Kidney (tissue), 14 donors: ENCODE data around the gene RWDD1. TPM values are rescaled to one million over a fixed set of nuclear protein-coding genes. Genes with fewer than 3 reads are reported as not detected.

Source experiments
- DNase-seq, 5 donors: peaks; one replicate each; pipeline ENCODE4 v3.0.0-alpha.2; 2013 to 2020
- FAIRE-seq: peaks from 2 replicates; lab custom pipeline; 2012; peaks lifted over from hg19 to GRCh38; lab: Jason Lieb, UNC
- H3K27ac ChIP-seq, 2 donors: one replicate each; pipeline ENCODE4 v1.7.0; 2013; ENCODE audit warnings: low read depth in 2 of 2, low read length in 2 of 2, inconsistent platforms in 1 of 2
- H3K27me3 ChIP-seq: one replicate; pipeline ENCODE4 v1.7.1; 2013; ENCODE audit warnings: low read length, inconsistent platforms; ENCODE audit not compliant: control insufficient read depth, insufficient read depth
- H3K36me3 ChIP-seq, 3 donors: one replicate each; pipeline versions ENCODE4 v1.7.0 to v1.7.1; 2013; ENCODE audit warnings: low read length in 3 of 3, control low read depth in 1 of 3, inconsistent platforms in 1 of 3; ENCODE audit not compliant: insufficient read depth in 3 of 3, control insufficient read depth in 2 of 3
- H3K4me1 ChIP-seq, 3 donors: one replicate each; pipeline versions ENCODE4 v1.7.0 to v1.7.1; 2013; ENCODE audit warnings: low read length in 3 of 3, inconsistent platforms in 1 of 3, low read depth in 1 of 3; ENCODE audit not compliant: control insufficient read depth in 2 of 3, insufficient read depth in 2 of 3
- H3K4me3 ChIP-seq, 3 donors: one replicate each; pipeline versions ENCODE4 v1.7.0 to v1.8.1; 2013; ENCODE audit warnings: low read length in 3 of 3, control low read depth in 1 of 3, inconsistent platforms in 1 of 3
- H3K9ac ChIP-seq, 3 donors: one replicate each; pipeline versions ENCODE4 v1.7.0 to v1.7.1; 2013; ENCODE audit warnings: low read length in 3 of 3, control low read depth in 1 of 3, inconsistent platforms in 1 of 3
- H3K9me3 ChIP-seq, 3 donors: one replicate each; pipeline versions ENCODE4 v1.7.0 to v1.7.1; 2013; ENCODE audit warnings: low read length in 3 of 3, control low read depth in 1 of 3, inconsistent platforms in 1 of 3; ENCODE audit not compliant: control insufficient read depth in 2 of 3, insufficient read depth in 1 of 3
- CTCF ChIP-seq: IDR thresholded peaks from 3 replicates; pipeline ENCODE4 v1.5.1; 2012; ENCODE audit warnings: mild to moderate bottlenecking, moderate library complexity, borderline replicate concordance; ENCODE audit not compliant: insufficient read depth; ENCODE audit errors: extremely low read depth
- intact Hi-C: fragments of 100-400 bp; cut with DNase I; formaldehyde crosslinking; loops from one replicate; pipeline ENCODE4 v1.11.1; 2022
- polyA plus RNA-seq: library from polyadenylated mRNA; stranded (reverse); fragments of 350-450 nt; fragmentation: Illumina TruSeq; extraction: RNeasy Lipid Tissue Mini Kit (QIAGEN cat#74804); gene quantifications from one replicate; pipeline ENCODE4 v1.2.3, GENCODE V29; 2014; ENCODE audit warnings: low read depth, low replicate concordance; ENCODE audit not compliant: insufficient read depth
- total RNA-seq: library from RNA; stranded (reverse); fragmentation: NEBNext Ultra II Directional; extraction: Animal tissue kit (Norgen Biotek cat#: 25700); gene quantifications from one replicate; pipeline ENCODE4 v1.2.1, GENCODE V29; 2021
- donor health status: control.
- donor health status: control.
- donor health status: control.
- donor health status: control.
- donor health status: control.
- donor health status: DM: yes; HTN: yes; CAD: no.
- donor health status: Normal renal cell carcinoma (clear cell type).

RWDD1 gene
- total and polyA plus RNA-seq, 2 donors from 2014 or later = 39.3 to 84.1 TPM

GRCh38 chr6:116556065-116556464, 15.2 kb upstream of the RWDD1 start:
- DNase-seq = no peak
- no peak for TF ChIP-seq CTCF
- H3K9me3 ChIP-seq = no peaks in the 10 kb centered on the region
- H3K4me3 ChIP-seq = no peak overlapping the region
- H3K27ac ChIP-seq = no peak overlapping the region
- H3K4me1 ChIP-seq = peaks cover 0 to 12% (median 3%) of the 10 kb centered on the region in 3 donors
- H3K27me3 ChIP-seq = no peaks in the 10 kb centered on the region
- no peak for FAIRE-seq
- H3K36me3 ChIP-seq = no peaks in the 10 kb centered on the region
- intact Hi-C loops = no loop called here
- no peak overlapping the region for H3K9ac ChIP-seq

- no peak for FAIRE-seq
Observed at GRCh38 chr6:116556814-116557415, 14.4 kb upstream of the RWDD1 start.

GRCh38 chr6:116557893-116558292, 13.4 kb upstream of the RWDD1 start:
- FAIRE-seq (no peak), DNase-seq (peak in 2 of 5 donors; percentile 43 to 76)
- peaks cover 0 to 14% (median 3%) of the 10 kb centered on the region in 3 donors for H3K4me1 ChIP-seq
- H3K9ac ChIP-seq = no peak overlapping the region
- no peaks in the 10 kb centered on the region for H3K9me3 ChIP-seq
- no peaks in the 10 kb centered on the region for H3K36me3 ChIP-seq
- H3K4me3 ChIP-seq = no peak overlapping the region
- no peaks in the 10 kb centered on the region for H3K27me3 ChIP-seq
- no peak overlapping the region for H3K27ac ChIP-seq
- intact Hi-C loops = no loop called here
- TF ChIP-seq CTCF = no peak

More at GRCh38 chr6:116556814-116557415, 14.4 kb upstream of the RWDD1 start:
- DNase-seq = no peak
- H3K4me3 ChIP-seq = no peak overlapping the region
- no peak for TF ChIP-seq CTCF
- H3K27ac ChIP-seq = no peak overlapping the region
- H3K9me3 ChIP-seq = no peaks in the 10 kb centered on the region
- no peaks in the 10 kb centered on the region for H3K36me3 ChIP-seq
- H3K4me1 ChIP-seq = peaks cover 0 to 14% (median 3%) of the 10 kb centered on the region in 3 donors
- H3K9ac ChIP-seq = no peak overlapping the region
- intact Hi-C loops = no loop called here
- no peaks in the 10 kb centered on the region for H3K27me3 ChIP-seq
